HepG2 (cell line): ENCODE results near the gene CLK4. TPM values are rescaled to one million over a fixed set of nuclear protein-coding genes. Genes with fewer than 3 reads are reported as not detected.
A peak's percentile ranks its signal among the peaks of the same experiment; 100 is the strongest.

Experiments
- AKAP8 ChIP-seq: sonication (generic); formaldehyde crosslinking; IDR thresholded peaks from 2 replicates; pipeline ENCODE4 v1.5.1; 2020; ENCODE audit warnings: mild to moderate bottlenecking, missing genetic modification reagents
- BCL3 ChIP-seq: sonication (generic); formaldehyde crosslinking; IDR thresholded peaks from 2 replicates; pipeline ENCODE4 v1.5.1; 2020; ENCODE audit warnings: mild to moderate bottlenecking, missing genetic modification reagents, moderate library complexity
- CENPT ChIP-seq: sonication (generic); formaldehyde crosslinking; IDR thresholded peaks from 2 replicates; pipeline ENCODE4 v1.8.0; 2022; ENCODE audit warnings: low read depth, mild to moderate bottlenecking, moderate library complexity, missing genetic modification reagents
- DDIT3 ChIP-seq: sonication (generic); formaldehyde crosslinking; IDR thresholded peaks from 2 replicates; pipeline ENCODE4 v1.4.0; 2020; ENCODE audit warnings: mild to moderate bottlenecking, missing genetic modification reagents
- DRAP1 ChIP-seq: IDR thresholded peaks from 2 replicates; pipeline ENCODE4 v1.6.1; 2016; ENCODE audit warnings: missing genetic modification reagents, missing compliant biosample characterization
- EP300 ChIP-seq, 3 experiments: sonication (generic) in 1 of 3; formaldehyde crosslinking in 1 of 3; IDR thresholded peaks; 2 replicates each; pipeline versions ENCODE4 v1.5.1 to v1.6.1; 2011 to 2020; ENCODE audit warnings: low read depth in 2 of 3, low read length in 2 of 3, borderline replicate concordance in 1 of 3, improper control_type of control experiment in 1 of 3, mild to moderate bottlenecking in 1 of 3, missing genetic modification reagents in 1 of 3, moderate library complexity in 1 of 3
- FOXA1 ChIP-seq, 2 experiments: fragments of 450-650 bp in 1 of 2; sonication (generic) in 1 of 2; formaldehyde crosslinking in 1 of 2; IDR thresholded peaks; 2 replicates each; pipeline versions ENCODE4 v1.4.0 to v1.6.1; 2016 to 2020; ENCODE audit warnings: missing genetic modification reagents in 1 of 2
- FOXJ3 ChIP-seq: sonication (generic); formaldehyde crosslinking; IDR thresholded peaks from 2 replicates; pipeline ENCODE4 v1.4.0; 2020; ENCODE audit warnings: missing genetic modification reagents, mild to moderate bottlenecking, borderline replicate concordance
- GPBP1L1 ChIP-seq: sonication (generic); formaldehyde crosslinking; IDR thresholded peaks from 2 replicates; pipeline ENCODE4 v1.5.0; 2020; ENCODE audit warnings: mild to moderate bottlenecking, missing genetic modification reagents
- POLR2A ChIP-seq, 2 experiments: IDR thresholded peaks; 2 replicates each; pipeline ENCODE4 v1.6.1; 2011; ENCODE audit warnings: low read depth in 2 of 2, low read length in 2 of 2, mild to moderate bottlenecking in 1 of 2, moderate library complexity in 1 of 2; ENCODE audit not compliant: insufficient read depth in 1 of 2
- RBAK ChIP-seq: sonication (generic); formaldehyde crosslinking; IDR thresholded peaks from 2 replicates; pipeline ENCODE4 v1.5.1; 2020; ENCODE audit warnings: mild to moderate bottlenecking, missing genetic modification reagents
- ZBTB46 ChIP-seq: sonication (generic); formaldehyde crosslinking; IDR thresholded peaks from 2 replicates; pipeline ENCODE4 v1.4.0; 2020; ENCODE audit warnings: mild to moderate bottlenecking, missing genetic modification reagents, borderline replicate concordance
- ZNF24 ChIP-seq: fragments of 450-650 bp; IDR thresholded peaks from 2 replicates; pipeline ENCODE4 v1.6.1; 2017; ENCODE audit warnings: antibody characterized with exemption, mild to moderate bottlenecking
- ZNF335 ChIP-seq: sonication (generic); formaldehyde crosslinking; IDR thresholded peaks from 2 replicates; pipeline ENCODE4 v1.4.0; 2020; ENCODE audit warnings: missing genetic modification reagents
- ZNF383 ChIP-seq: sonication (generic); formaldehyde crosslinking; IDR thresholded peaks from 2 replicates; pipeline ENCODE4 v1.4.0; 2020; ENCODE audit warnings: missing genetic modification reagents, mild to moderate bottlenecking, borderline replicate concordance
- ZNF512B ChIP-seq: sonication (generic); formaldehyde crosslinking; IDR thresholded peaks from 2 replicates; pipeline ENCODE4 v1.5.1; 2020; ENCODE audit warnings: missing genetic modification reagents, mild to moderate bottlenecking, borderline replicate concordance
- ZNF546 ChIP-seq: sonication (generic); formaldehyde crosslinking; conservative IDR thresholded peaks from 2 replicates; pipeline ENCODE4 v1.8.1; 2023; ENCODE audit warnings: mild to moderate bottlenecking, missing genetic modification reagents
- ZNF563 ChIP-seq: sonication (generic); formaldehyde crosslinking; IDR thresholded peaks from 2 replicates; pipeline ENCODE4 v1.8.0; 2022; ENCODE audit warnings: mild to moderate bottlenecking, moderate library complexity, missing genetic modification reagents
- ZNF672 ChIP-seq: sonication (generic); formaldehyde crosslinking; IDR thresholded peaks from 2 replicates; pipeline ENCODE4 v1.8.1; 2022; ENCODE audit warnings: missing genetic modification reagents
- ZNF768 ChIP-seq: sonication (generic); formaldehyde crosslinking; IDR thresholded peaks from 2 replicates; pipeline ENCODE4 v1.4.0; 2020; ENCODE audit warnings: missing genetic modification reagents
- polyA plus RNA-seq, 8 experiments: library from polyadenylated mRNA; depleted of rRNA in 3 of 8; stranded (reverse) in 7 of 8; unstranded in 1 of 8; fragments of >200 nt; fragmentation: Illumina TruSeq in 4 of 8; extraction: Trizol in 4 of 8; gene quantifications; 2 replicates each; pipeline versions ENCODE4 v1.2.1 to v1.2.3, GENCODE V29; 2011 to 2016; ENCODE audit warnings: low read depth in 4 of 8, missing spikeins in 1 of 8, mixed read lengths in 1 of 8; ENCODE audit not compliant: insufficient read depth in 1 of 8
- total RNA-seq, 5 experiments: library from RNA; depleted of rRNA; stranded (reverse); fragments of >200 nt; fragmentation: Illumina TruSeq; extraction: Trizol; gene quantifications; 2 replicates each; pipeline ENCODE4 v1.2.3, GENCODE V29; 2016; ENCODE audit warnings: low read depth in 1 of 5

CLK4 gene
- total and polyA plus RNA-seq, 2 of the 13 experiments (the other 11 are each of a cell fraction or from before 2014, with no cell fraction given), result 17.7 to 18.4 TPM

GRCh38 chr5:178626484-178627258, at the start of gene CLK4 (continued):
- TF ChIP-seq BCL3 (CRISPR knock-in tag) (peak; percentile 76; the same call in 1 of the 2 replicates), ZNF383 (CRISPR knock-in tag) (no peak), EP300 (IDR thresholded peaks at IDR 0.05; ENCODE audit: low read depth in 2 of 2, low read length in 2 of 2) (no peak), EP300 (CRISPR knock-in tag; IDR thresholded peaks at IDR 0.05; ENCODE audit: borderline replicate concordance) (no peak), ZNF546 (CRISPR knock-in tag) (0 out of 2 replicates have a peak, but pooled peaks have one; percentile 65), ZNF768 (CRISPR knock-in tag) (peak; percentile 74; the same call in 1 of the 2 replicates), ZNF335 (CRISPR knock-in tag) (no peak), RBAK (CRISPR knock-in tag) (no peak), ZBTB46 (CRISPR knock-in tag) (no peak), DDIT3 (CRISPR knock-in tag) (no peak), CENPT (no peak), FOXJ3 (CRISPR knock-in tag) (no peak; the same call in 1 of the 2 replicates), AKAP8 (no peak), ZNF512B (CRISPR knock-in tag) (no peak), POLR2A (IDR thresholded peaks at IDR 0.05; ENCODE audit: insufficient read depth in 1 of 2, low read depth in 2 of 2, low read length in 2 of 2) (peak; percentile 84 to 87), ZNF24 (no peak), DRAP1 (CRISPR knock-in tag) (no peak), ZNF563 (CRISPR knock-in tag) (peak; percentile 72; the same call in 1 of the 2 replicates), FOXA1 (IDR thresholded peaks at IDR 0.05) (no peak), FOXA1 (CRISPR knock-in tag; IDR thresholded peaks at IDR 0.05) (no peak), ZNF672 (CRISPR knock-in tag) (no peak), GPBP1L1 (CRISPR knock-in tag) (no peak)
